Hepatocyte (in vitro differentiated cells): ENCODE data around the gene TM9SF1. TPM values are rescaled to one million over a fixed set of nuclear protein-coding genes. Genes with fewer than 3 reads are reported as not detected.

Experiments
- DNase-seq: peaks from one replicate; pipeline ENCODE4 v3.0.0-alpha.2; 2016; ENCODE audit warnings: low spot score
- H2AFZ ChIP-seq: fragments of 200-600 bp; sonication (generic); 2 replicates; pipeline ENCODE4 v1.6.0; 2016; ENCODE audit warnings: antibody characterized with exemption, mild to moderate bottlenecking
- H3K27ac ChIP-seq: fragments of 200-600 bp; sonication (generic); 2 replicates; pipeline ENCODE4 v1.5.1; 2016; ENCODE audit warnings: mild to moderate bottlenecking
- H3K27me3 ChIP-seq: fragments of 200-600 bp; sonication (generic); 2 replicates; pipeline ENCODE4 v1.6.1; 2016
- H3K36me3 ChIP-seq: fragments of 200-600 bp; sonication (generic); replicated peaks from 2 replicates; pipeline ENCODE4 v1.5.1; 2016; ENCODE audit warnings: low read depth; ENCODE audit not compliant: insufficient read depth
- H3K4me1 ChIP-seq: fragments of 200-600 bp; sonication (generic); 2 replicates; pipeline ENCODE4 v1.5.1; 2016; ENCODE audit warnings: mild to moderate bottlenecking, moderate library complexity; ENCODE audit not compliant: insufficient read depth
- H3K4me2 ChIP-seq: fragments of 200-600 bp; sonication (generic); 2 replicates; pipeline ENCODE4 v1.6.0; 2016
- H3K4me3 ChIP-seq: fragments of 200-600 bp; sonication (generic); 2 replicates; pipeline ENCODE4 v1.5.1; 2016; ENCODE audit warnings: mild to moderate bottlenecking
- H3K79me2 ChIP-seq: fragments of 200-600 bp; sonication (generic); 2 replicates; pipeline ENCODE4 v1.6.0; 2017; ENCODE audit warnings: mild to moderate bottlenecking
- H3K9me2 ChIP-seq: fragments of 200-600 bp; sonication (generic); replicated peaks from 2 replicates; pipeline ENCODE4 v1.6.0; 2017; ENCODE audit warnings: mild to moderate bottlenecking; ENCODE audit not compliant: insufficient read depth
- H3K9me3 ChIP-seq: fragments of 200-600 bp; sonication (generic); 2 replicates; pipeline ENCODE4 v1.5.1; 2016; ENCODE audit warnings: low read depth, mild to moderate bottlenecking
- H4K20me1 ChIP-seq: fragments of 200-600 bp; sonication (generic); 2 replicates; pipeline ENCODE4 v1.6.0; 2016; ENCODE audit warnings: mild to moderate bottlenecking; ENCODE audit not compliant: insufficient read depth, poor library complexity, severe bottlenecking
- CTCF ChIP-seq: fragments of 200-600 bp; sonication (generic); IDR thresholded peaks from 2 replicates; pipeline ENCODE4 v1.5.1; 2016; ENCODE audit warnings: antibody characterized with exemption, mild to moderate bottlenecking; ENCODE audit not compliant: poor library complexity
- EZH2 ChIP-seq: fragments of 200-600 bp; sonication (generic); IDR thresholded peaks from 2 replicates; pipeline ENCODE4 v1.6.1; 2016; ENCODE audit warnings: antibody characterized with exemption, mild to moderate bottlenecking, borderline replicate concordance
- EZH2phosphoT487 ChIP-seq: fragments of 200-600 bp; sonication (generic); IDR thresholded peaks from one replicate; pipeline ENCODE4 v1.6.1; 2018; ENCODE audit warnings: antibody characterized with exemption, mild to moderate bottlenecking, low read depth, moderate library complexity; ENCODE audit not compliant: unreplicated experiment, severe bottlenecking
- WGBS: methylation state at CpG from one replicate; pipeline ENCODE4 v1.1.6; 2016; ENCODE audit warnings: low lambda C conversion rate; ENCODE audit errors: missing lambda C conversion rate; 5-methylcytosine and 5-hydroxymethylcytosine counted together
- polyA plus RNA-seq: library from polyadenylated mRNA; unstranded; fragments of >200 nt; fragmentation: Nextera tagmentation; extraction: Ambion mirVana; gene quantifications from 2 replicates; pipeline ENCODE4 v1.2.1, GENCODE V29; 2016
- total RNA-seq: library from RNA; depleted of rRNA; stranded (reverse); fragments of >200 nt; gene quantifications from 2 replicates; pipeline ENCODE4 v1.2.3, GENCODE V29; 2014

The TM9SF1 gene
- total and polyA plus RNA-seq, 2 experiments from 2014 or later = 68.1 to 84.0 TPM

GRCh38 chr14:24240110-24240918 lies 45.1 kb upstream of the TM9SF1 start:
- H3K27ac ChIP-seq = no peak overlapping the region
- no peaks in the 10 kb centered on the region for H3K36me3 ChIP-seq
- H3K4me3 ChIP-seq = no peak overlapping the region

GRCh38 chr14:24238527-24239037 lies 43.3 kb upstream of the TM9SF1 start:
- H3K4me2 ChIP-seq = no peak overlapping the region
- H3K27ac ChIP-seq = no peak overlapping the region
- H2AFZ ChIP-seq = no peak overlapping the region
- H4K20me1 ChIP-seq = peaks cover 4% of the 10 kb centered on the region
- no peaks in the 10 kb centered on the region for H3K9me2 ChIP-seq
- TF ChIP-seq EZH2 (no peak), CTCF (no peak), EZH2phosphoT487 (no peak)
- no peaks in the 10 kb centered on the region for H3K9me3 ChIP-seq
- H3K79me2 ChIP-seq = peaks cover 50% of the 10 kb centered on the region
- peaks cover 11% of the 10 kb centered on the region for H3K4me1 ChIP-seq
- H3K4me3 ChIP-seq = no peak overlapping the region
- no peaks in the 10 kb centered on the region for H3K36me3 ChIP-seq
- H3K27me3 ChIP-seq = no peaks in the 10 kb centered on the region
- WGBS = 95% methylated on average over 5 of the region's 5 CpGs
- no peak for DNase-seq

More at GRCh38 chr14:24240110-24240918, 45.1 kb upstream of the TM9SF1 start:
- Histone ChIP-seq H3K27me3 (no peaks in the 10 kb centered on the region), H3K4me2 (no peak overlapping the region), H3K9me2 (no peaks in the 10 kb centered on the region), H2AFZ (no peak overlapping the region), H3K9me3 (no peaks in the 10 kb centered on the region), H3K79me2 (peaks cover 32% of the 10 kb centered on the region), H4K20me1 (peaks cover 4% of the 10 kb centered on the region), H3K4me1 (peaks cover 6% of the 10 kb centered on the region)
- no peak for TF ChIP-seq CTCF
- no peak for TF ChIP-seq EZH2
- TF ChIP-seq EZH2phosphoT487 = no peak
- 96% methylated on average over 9 of the region's 9 CpGs for WGBS
- DNase-seq = no peak

GRCh38 chr14:24238123-24238522 lies 42.9 kb upstream of the TM9SF1 start:
- H4K20me1 ChIP-seq = peaks cover 4% of the 10 kb centered on the region
- no peak overlapping the region for H3K4me2 ChIP-seq
- no peak overlapping the region for H2AFZ ChIP-seq
- no peak overlapping the region for H3K4me3 ChIP-seq
- H3K27me3 ChIP-seq = no peaks in the 10 kb centered on the region
- H3K79me2 ChIP-seq = peaks cover 54% of the 10 kb centered on the region
- no peaks in the 10 kb centered on the region for H3K9me2 ChIP-seq
- WGBS = 97% methylated on average over 5 of the region's 5 CpGs
- no peaks in the 10 kb centered on the region for H3K9me3 ChIP-seq
- no peak overlapping the region for H3K27ac ChIP-seq
- peak; percentile 44 for DNase-seq
- TF ChIP-seq CTCF = no peak
- TF ChIP-seq EZH2phosphoT487 = no peak
- no peak for TF ChIP-seq EZH2
- H3K4me1 ChIP-seq = peaks cover 12% of the 10 kb centered on the region
- H3K36me3 ChIP-seq = no peaks in the 10 kb centered on the region
